ENCODE results near the gene NOTCH2.

The NOTCH2 gene

DNA sequence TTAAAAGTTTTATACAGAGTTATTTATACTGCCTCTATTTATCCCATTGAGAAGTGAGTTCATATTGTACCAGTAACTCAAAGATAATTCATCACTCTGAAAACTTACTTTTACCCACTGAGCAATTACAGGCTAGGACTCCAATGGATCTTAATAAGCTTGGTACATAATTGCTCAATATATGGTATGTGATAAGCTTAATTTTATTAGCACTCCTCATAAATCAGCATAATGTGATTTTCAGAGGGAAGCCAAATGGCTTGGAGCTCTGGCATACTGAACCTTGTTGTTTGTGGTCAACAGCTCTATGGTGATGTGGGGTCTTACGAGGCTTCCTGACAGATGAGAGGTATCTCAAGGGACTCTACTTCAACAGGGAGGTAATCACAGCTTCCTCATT, 199.5 kb downstream of the NOTCH2 start:
- no peak for DNase-seq

DNA sequence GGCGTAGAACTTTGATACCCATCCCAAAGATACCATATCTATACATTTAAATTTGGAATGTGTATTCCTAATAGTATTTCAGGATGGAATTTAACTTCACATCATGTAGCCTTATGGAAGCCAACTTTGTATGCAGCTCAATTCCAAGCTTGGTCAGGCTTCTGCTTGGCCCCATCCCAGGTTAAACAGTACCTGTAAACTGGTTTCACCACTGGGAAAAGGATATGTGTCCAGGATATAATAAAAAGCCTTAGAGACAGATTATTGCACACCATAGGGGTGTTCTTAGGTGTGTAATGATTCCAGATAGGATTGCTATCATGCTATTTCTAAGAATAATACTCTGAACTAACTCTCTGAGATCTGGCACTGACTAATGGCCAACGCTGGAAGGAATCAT, 201.3 kb downstream of the NOTCH2 start:
- DNase-seq = no peak

DNA sequence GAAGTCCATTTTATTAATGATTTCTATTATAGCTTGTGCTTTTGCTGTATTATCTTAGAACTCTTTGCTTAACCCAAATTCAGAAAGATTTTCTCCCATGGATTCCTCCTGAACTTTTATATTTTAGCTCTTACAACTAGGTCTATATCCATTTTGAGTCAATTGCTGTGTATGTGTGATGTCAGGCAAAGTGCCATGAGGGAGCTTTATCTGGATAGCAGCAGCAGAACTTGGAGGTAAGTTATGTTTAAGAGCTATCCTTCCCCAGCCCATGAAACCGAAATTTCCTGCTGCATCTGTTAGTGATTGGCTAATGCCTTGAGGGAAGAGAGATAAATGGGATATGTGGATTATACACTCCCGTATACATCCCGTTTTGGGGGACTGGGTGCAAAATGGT, 203.0 kb downstream of the NOTCH2 start:
- DNase-seq = no peak

DNA sequence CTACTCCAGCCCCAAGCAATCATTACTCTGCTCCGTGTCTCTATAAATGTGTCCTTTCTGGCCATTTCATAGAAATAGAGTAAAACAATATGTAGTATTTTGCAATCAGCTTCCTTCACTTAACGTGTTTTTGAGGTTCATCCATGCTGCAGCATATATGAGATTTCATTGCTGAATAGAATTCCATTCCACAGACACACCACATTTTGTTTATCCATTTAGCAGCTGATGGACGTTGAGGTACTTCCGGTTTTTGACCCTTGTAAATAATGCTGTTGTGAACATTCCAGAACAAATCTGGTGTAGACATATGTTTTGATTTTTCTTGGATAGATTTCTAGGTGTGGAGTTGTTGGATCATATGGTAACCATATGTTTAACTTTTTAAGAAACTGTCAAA, 203.8 kb downstream of the NOTCH2 start:
- DNase-seq = no peak

DNA sequence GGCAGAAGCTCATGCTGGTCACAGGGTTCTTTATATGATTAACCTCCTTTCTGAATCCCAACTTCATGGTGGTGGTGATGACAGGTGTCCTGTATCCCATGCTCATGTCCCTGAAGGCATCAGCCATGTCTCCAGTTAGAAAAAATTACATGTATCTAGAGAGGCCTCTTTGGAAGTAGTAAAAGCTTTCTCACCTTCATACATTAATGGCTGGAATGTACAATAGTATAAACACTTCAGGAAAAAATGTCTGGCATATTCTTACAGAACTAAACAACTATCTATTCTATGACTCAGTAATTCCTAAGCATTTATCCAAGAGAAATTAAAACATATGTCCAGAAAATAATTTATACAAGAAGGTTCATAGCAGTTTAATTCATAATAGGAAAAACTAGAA, 207.2 kb downstream of the NOTCH2 start:
- no peak for DNase-seq
